ENCODE measurements around the gene JUN.
A peak's percentile ranks its signal among the peaks of the same experiment; 100 is the strongest.

Gene JUN

DNA sequence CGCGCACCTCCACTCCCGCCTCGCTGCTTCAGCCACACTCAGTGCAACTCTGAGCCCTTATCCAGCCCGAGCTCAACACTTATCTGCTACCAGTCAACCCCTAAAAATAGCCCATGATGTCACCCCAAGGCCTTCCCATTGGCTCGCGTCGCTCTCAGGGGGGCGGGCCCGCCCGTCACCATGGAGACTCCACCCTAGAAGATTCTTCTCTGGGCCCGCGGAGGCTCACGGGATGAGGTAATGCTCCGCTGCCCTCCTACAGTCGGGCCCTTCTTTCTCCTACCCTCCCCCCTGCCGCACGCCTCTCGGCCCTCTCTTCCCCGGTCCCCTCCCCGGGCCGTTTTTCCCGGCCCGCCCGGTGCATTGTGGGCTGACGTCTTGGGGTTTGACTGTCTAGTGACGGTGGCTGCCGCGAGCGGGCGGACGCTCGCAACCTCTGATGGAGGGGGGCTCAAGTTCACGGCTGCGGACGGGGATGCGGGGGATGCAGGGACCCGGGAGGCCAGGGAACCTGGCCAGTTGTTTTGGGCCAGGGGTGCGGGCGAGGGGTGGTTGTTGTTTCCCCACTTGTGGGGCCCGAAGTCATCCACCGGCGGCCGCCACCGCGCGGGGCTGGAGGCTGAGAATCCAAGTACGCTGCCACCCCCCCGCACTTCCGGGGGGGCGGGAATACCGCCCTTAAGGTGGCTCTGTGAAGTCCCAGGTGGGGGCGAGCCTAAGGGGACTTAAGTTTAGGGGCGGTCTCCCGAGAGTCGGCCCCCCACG, at the start of gene JUN:
JUN (minus strand) TSS at position 55 of the 765 bp plus-strand sequence. CDS start 977 bp downstream, outside the sequence.
- DNase-seq = peak; percentile 97

DNA sequence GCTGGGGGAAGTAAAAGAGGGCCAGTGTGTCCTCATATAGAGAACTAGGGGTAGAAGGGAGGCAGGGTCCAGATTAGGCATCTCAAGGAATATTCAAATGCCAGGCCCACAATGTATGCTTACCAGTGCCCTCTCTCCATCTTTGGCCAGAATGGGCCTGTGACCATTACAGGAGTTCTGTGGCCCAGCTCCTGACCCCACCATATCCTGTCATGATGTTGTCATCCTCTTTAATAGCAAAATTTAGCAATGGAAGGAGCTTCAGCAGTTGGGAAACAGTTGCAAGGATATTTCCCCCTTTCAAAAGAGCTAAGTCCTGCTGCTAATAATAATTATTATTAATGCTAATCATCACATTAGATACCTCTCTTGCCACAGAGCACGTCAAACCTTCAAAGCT, 49.3 kb upstream of the JUN start:
- no peak for DNase-seq

DNA sequence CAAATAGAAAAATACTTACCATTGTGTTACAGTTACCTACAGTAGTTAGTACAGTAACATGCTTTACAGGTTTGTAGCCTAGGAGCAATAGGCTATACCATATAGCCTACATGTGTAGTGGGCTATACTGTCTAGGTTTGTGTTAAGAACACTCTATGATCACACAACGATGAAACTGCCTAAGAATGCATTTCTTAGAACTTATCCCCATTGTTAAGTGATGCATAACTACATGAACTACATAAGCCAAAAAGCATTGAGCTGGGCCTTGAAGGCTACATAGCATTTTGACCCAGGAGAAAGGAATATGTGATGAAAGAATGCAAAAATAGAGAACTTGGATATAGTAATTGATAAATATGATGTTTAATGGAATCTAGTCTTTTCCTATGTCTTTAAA, 46.4 kb upstream of the JUN start:
- DNase-seq = no peak

DNA sequence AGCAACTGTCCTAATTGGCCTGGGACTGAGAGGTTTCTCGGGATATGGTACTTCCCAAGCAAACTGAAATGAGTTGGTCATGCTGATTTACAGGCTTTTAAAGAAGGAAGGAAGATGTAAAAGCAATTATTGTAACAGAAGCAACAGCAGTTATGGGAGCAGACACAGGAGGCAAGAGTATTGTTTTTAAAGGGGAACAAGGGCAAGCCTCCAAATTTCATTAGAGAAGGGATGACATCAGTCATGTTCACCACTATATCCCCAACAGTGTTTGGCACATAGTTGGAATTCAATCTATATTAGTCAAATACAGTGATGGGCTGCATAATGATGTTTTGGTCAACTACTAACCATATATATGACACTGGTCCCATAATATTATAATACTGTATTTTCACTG, 46.0 kb upstream of the JUN start:
- DNase-seq = no peak

DNA sequence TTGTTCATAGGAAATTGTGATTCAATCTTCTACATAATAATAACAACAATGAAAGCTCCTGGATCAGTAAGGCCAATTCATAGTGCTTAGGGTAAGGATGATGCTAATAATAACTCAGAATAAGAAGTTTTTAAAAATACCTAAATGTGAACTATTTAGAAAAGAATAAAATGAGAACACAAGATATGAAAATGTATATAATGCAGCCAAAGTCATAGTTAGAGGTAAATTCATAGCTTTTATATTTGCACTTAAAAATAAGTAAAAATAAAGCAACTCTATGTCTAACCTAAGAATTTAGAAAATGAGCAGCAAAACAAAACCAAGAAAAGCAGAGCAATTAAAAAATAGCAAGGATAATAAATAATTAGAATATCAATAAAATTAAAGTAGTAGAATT, 43.5 kb upstream of the JUN start:
- DNase-seq = no peak

DNA sequence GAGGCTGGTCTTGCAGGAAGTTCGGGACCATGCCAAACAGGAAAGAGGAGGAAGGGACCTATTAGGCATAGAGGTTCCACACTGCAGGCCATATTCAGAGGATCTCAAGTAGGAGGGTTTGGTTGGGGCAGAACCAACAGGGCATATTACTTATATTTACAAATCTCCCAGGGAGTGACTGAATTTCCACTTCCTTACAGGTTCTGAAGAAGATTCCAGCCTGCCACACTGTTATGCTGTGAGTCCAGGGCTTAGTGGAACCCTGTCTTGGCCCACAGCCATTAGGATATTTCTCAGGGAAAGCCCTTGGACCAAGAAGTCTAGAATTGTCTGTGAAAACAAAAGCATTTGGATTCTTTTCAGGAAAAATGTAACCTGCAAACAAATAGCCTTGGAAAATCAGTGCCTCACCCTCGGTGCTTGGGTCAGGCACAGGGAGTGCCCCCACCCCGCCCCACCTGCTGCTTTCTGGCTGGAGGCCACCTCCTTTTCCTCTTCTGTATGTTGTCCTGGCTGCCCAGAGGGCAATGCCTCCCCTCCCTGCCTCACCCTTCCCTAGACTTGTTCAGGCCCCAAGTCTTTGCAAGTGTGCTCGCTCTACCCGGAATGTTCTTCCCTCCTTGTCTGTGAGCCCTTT, 41.0 kb upstream of the JUN start:
- DNase-seq = no peak

DNA sequence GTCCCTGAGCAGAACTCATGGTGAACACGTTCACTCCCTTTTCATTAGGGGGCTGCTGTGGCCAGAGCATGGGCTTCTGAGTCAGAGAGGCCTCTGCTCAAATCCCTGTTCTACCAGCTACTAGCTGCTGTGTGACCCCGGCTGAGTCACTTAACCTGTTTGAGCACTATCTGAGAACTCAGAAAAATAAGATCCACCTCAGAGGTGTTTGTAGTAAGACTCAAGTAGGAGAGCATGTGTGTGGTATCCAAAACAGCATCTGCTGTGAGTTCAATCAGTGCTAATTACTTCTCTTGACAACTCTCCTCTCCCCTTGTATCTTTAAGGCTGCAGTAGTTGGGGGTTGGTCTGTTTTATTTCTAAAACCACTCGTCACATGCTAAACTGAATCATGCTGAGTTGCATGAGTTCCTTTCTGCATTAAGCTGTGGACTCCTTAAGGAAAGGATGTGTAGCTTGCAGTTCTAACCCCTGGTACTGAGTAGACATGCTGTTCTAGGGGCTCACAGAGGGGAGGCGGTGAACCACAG, 39.7 kb upstream of the JUN start:
- no peak for DNase-seq

DNA sequence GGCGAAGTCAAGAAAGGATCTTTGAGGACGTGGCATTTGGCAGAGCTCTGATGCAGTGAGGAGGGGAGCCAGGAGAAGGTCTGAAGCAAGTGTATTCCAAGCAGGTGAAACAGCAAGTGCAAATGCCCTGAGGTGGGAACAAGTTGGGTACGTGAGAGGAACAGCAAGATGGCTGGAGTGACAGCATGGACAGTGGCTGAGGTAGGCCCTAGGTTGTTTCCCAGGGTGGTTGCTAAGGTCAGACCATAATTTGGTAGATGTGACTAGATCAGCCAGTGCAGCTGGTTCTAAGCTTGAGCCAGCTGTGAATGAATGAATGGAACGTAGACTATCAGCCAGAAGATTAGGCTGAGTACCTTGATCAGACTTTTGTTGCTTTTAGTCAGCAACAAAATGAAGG, 37.5 kb upstream of the JUN start:
- DNase-seq = no peak

DNA sequence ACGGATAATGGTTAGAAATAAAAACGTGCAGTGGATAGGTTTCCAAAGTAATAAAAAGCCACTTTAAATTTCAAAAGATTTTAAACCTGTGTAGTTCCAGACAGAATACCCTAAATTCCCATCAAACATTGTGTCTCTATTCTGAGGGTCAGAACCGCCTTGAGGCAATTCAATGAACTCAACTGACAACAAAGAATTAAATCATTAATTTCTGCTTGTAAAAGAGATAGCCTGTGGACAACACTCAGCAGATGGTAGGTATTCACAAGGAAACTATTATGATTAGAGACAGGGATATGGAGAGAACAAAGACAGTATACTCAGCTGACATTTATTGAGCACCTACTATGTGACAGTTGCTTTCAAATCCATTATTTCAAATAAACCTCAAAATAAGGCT, 35.1 kb upstream of the JUN start:
- no peak for DNase-seq

DNA sequence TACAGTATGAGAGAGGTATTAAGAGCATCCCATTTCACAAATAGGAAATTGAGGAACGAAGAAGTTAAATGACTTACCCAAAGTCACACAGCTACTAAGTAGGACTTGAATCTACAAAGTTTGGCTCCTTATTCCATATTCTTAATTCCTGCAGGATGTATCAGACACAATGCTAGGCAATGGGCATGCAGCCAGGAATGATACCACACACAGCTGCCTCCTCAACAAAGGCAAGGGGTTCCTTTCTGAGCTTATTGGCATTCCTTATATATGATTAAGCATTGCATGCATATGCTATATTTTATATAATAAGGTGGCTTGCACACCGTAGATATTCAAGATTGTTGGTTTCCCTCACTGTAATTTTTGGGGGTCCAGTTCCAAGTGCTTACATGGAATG, 34.2 kb upstream of the JUN start:
- DNase-seq = peak; percentile 4

DNA sequence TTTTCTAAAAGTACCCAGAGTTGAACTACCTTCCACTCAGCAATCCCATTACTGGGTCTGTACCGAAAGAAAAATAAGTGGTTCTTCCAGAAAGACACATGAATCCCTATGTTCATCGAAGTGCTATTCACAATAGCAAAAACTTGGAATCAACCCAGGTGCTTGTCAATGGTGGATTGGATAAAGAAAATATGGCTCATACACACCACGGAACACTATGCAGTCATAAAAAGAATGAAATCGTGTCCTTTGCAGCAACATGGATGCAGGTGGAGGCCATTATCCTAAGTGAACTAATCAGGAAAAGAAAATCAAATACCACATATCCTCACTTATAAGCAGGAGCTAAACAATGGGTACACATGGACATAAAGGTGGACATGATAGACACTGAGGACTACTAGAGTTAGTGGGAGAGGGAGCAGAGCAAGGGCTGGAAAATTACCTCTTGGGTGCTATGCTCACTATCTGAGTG, 32.9 kb upstream of the JUN start:
- peak; percentile 5 for DNase-seq

DNA sequence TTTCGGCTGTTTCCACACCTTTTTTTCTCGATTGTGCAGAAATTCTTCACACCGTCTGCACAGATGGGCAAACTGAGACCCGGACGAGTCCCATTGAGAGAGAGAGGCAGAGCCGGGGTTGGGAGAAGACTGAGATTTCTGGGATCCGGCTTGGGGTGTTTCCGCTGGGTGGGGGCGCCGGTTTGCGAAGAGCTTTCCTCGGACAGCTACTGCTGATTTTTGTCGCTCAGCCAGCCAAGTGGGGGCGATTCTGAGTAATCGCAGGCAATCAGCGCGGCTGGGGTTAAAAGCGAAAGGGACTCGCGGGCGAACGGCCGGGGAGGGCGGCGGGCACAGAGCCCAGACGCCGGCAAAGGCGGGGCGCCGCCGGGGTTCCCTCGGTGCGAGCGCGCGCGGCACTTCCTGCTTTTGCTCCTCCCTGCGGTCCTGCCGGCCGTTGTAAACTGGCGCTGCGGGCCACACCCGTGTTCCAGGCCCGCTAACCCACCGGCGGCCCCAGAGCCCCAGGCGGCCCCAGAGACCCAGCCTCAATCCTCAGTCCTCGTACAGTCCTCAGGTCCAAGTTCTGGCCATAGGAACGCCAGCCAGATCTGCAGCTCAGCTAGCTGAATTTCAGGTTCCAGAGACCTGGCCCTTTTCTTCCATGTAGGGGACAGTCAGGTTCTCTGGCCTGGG, 32.4 kb upstream of the JUN start:
- peak; percentile 69 for DNase-seq

DNA sequence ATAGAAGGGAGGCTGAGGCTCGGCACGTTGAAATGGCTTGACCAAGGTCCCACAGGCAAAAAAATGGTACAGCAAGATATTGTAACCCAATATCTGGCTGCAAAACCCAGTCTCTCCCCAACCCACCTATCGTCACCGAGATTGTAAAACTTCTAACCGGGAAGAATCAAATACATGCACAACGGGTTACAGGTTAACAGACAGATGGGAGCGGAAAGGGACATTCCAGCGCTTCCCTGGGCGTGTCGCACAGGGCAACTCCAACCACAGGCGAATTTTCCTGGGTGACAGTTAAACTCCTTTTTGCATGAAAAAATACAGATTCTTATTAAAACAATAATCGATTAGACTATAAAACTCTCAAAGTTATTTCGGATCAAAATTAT, 31.8 kb upstream of the JUN start:
- no peak for DNase-seq

DNA sequence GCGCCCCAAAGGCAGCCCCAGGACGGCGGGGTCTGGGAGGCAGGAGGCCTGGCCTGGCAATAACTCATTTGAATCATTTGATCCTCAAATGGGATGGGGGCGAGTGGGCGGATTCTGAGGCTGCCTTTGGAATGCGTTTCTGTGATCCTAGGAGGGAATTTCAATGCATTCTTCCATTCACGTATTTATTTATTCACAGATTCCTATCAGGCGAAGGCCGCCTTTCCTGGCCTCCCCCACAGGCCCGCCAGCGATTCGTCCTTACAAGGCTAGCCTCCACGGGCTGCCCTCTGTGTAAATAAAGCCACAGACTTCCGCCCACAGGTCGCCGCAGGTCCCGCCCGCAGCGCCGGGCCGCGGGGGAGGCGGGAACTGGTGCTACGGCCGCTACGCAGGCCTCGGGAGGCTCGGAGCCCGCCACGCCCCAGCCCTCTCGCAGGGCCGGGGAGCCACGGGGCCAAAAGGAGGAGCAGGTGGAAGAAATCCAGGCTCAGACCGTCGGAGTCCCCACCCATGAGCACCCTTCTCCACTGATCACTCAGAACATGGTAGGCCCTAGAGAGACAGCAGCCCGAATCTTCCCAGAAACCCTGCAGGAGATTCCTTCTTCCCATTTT, 31.3 kb upstream of the JUN start:
- no peak for DNase-seq

DNA sequence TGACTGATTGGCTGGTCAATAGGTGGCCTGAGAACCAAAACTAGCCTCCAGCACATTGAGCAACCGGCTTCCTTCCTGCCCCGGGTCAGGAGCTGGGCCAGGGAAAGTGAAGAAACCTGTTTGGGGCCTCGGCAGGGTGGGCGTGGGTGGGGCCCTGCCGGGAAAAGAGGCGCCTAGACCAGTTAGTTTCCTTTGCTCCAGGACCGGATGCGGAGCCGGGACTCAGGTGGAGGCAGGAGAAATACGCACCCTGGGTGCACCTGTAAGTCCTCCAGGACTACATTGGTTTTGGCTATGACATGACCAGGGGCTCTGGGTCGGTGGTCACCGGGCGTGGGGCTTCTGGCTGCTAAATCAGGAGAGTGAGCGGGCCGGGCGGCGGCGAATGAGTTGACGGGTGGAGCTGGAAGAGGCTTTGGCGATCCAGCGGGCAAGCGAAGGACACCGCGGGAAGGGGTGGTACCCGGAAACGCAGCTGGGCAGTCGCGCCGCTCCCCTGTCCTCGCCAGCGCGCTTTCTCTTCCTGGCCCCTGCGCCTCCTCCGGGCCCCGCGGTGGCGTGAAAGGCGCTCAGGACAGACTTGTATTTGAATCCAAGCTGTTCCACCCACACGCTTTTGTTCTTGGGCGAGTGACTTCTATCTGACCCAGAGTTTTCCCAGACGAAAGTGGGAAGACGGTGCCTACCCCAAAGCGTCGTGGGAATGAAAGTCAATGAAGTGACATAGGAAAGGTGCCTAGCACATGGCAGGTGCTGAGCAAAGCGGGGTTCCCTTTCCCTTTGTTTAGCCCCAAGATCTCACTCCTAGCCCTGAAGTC, 30.6 kb upstream of the JUN start:
- no peak for DNase-seq

DNA sequence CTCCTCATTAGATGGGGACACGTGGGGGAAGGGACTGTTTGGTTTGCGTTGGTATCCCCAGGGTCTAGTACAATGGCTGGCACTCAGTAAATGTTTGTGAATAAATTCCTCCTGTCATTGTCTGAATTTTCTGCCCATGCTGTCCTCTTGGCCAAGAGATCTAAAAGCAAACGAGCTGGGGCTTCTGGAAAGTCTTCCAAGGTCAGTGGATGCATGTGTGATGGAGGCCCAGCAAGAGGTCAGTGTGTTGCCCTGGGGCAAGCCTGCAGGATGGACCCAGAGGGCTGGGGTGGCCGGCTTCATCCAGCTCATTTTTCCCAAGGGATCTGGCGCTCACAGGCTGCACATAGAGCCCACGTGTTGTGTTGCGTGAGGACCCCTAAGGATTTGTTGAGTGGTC, 30.0 kb upstream of the JUN start:
- no peak for DNase-seq

DNA sequence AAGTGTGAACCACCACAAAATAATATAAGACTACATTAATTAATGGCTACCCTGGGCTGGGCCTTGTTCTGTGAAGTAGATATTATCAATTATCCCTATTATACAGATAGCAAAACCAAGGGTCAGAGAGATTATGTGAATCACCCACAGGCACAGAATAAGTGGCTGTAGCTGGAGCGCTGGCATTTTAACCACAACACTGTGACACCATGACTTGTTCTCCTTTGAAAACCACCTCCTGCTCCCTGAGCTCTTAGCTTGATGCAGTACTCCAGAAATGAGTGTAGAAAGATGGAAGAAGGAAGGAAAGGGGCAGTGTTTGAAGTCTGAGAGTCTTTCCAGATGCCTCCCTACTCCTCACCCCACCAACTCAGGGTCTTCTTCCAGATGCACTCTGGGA, 29.5 kb upstream of the JUN start:
- no peak for DNase-seq

DNA sequence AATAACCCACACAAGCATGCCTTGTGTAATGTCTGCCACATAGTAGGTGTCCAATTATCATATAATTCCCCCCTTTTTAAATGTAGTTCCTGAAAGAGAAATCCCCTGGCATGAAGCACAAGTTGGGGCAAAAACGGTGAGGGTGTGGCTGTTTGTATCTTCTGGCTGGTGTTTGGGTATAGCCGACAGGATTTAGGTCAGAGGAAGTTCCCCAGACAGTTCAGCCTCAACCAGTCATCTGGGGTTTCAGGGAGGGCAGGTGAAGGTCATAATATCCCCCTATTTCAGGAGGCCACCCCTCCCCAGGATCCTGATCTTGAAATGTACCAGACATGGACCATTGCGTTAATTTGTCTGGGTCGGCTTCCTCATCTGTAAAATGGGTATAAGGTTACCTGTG, 29.1 kb upstream of the JUN start:
- no peak for DNase-seq

DNA sequence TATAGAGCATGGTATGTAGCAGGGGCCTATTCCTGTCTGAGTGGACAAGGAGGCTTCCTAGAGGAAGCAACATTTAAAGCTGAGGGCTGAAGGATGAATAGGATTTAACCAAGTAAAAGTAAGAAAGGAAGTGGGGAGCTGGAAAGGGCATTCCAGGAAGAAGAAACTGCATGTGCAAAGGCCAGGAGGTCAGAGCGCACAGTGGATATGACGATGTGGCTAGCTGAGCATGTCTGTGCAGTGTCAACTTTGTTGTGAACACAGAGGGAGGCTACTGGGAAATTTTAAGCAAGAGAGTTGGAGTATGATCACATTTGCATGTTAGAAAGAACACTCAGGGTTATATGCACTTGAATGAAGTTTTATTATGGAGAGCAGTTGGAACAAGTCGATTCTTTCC, 28.6 kb upstream of the JUN start:
- DNase-seq = no peak

DNA sequence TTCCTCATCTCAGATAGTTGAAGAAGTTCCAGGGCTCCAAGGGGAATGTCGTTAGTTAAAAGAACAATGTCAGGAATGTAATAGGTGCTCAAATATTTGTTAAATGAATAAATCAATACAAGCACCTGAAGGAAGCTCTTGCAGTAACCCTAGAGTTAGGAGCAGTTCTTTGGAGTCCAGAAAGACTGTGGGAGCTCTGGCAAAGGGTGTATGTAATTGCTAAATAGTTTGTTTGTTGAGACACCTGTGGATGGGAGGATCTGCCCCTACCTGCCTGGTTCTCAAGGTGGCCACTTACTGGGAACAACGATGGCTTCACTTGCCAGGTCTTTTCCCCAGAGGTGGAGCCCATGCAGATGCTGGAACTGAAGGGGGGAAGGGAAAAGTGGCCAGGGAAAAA, 27.5 kb upstream of the JUN start:
- DNase-seq = no peak

DNA sequence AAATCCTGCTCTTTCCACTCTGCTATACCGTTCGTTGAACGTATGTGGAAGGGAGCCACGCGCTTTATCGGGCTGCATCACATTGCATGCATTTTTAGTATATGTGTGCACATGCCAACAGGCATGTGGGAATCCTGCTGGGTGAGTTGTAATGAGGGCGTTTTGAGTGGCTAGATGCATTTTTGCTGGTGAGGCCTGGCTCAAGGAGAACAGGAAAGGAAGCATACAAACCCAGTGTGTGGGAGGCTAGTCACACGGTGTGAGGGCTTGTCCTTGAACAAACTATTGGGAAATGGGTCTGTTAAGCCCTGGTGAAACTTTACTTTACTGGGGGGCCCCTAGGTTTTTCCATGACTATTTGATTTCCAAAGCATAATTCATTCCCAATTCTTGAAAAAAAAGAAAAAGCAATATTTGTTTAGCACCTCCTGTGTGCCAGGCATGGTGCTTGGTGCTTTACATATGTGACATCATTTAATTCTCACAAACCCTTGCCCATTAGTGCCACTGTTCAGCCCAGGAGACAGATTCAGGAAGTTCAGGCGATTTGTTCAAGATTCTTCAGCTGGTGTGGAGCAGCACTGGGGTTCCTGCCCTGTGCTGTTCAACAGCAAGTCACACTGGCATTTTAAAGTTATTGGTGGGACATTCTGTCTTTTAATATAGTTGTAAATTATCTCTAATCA, 25.6 kb upstream of the JUN start:
- no peak for DNase-seq

DNA sequence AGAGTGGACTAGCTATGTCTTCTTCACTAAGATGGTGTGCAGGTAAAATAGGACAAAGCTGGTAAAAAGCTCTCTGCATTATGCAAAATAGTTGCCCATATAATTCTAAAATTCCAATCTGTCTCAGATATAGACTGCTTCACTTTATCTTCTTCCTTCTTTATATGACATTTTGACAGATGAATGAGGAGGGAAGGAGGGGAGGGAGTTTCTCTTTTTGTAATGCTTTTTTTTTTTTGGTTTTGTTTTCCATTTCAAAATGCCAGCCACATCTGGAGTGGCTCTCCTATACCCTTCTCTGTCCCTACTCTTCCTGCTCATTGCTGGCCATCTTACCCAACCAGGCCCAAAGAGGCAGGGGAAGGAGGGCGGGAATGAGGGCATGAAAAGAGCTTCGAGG, 24.2 kb upstream of the JUN start:
- DNase-seq = no peak
